Astrocyte (in vitro differentiated cells and primary cell): Measurements from ENCODE around the gene TMPRSS7. TPM values are rescaled to one million over a fixed set of nuclear protein-coding genes. Genes with fewer than 3 reads are reported as not detected.

Source experiments
- DNase-seq: peaks from one replicate; pipeline ENCODE4 v3.0.0-alpha.2; 2010; ENCODE audit warnings: low read depth
- FAIRE-seq: peaks from 2 replicates; lab custom pipeline; 2011; peaks lifted over from hg19 to GRCh38; lab: Jason Lieb, UNC
- H2AFZ ChIP-seq: 2 replicates; pipeline ENCODE4 v1.6.0; 2012; ENCODE audit warnings: low read depth, low read length, inconsistent platforms
- H3K27ac ChIP-seq: 2 replicates; pipeline ENCODE4 v1.5.1; 2011; ENCODE audit warnings: low read depth, low read length, inconsistent platforms
- H3K27me3 ChIP-seq: 2 replicates; pipeline ENCODE4 v1.6.0; 2011; ENCODE audit warnings: low read length, inconsistent platforms; ENCODE audit not compliant: insufficient read depth
- H3K36me3 ChIP-seq: 2 replicates; pipeline ENCODE4 v1.5.1; 2011; ENCODE audit warnings: low read length, inconsistent platforms; ENCODE audit not compliant: insufficient read depth
- H3K4me1 ChIP-seq: 2 replicates; pipeline ENCODE4 v1.5.1; 2011; ENCODE audit warnings: low read length, inconsistent platforms; ENCODE audit not compliant: insufficient read depth
- H3K4me2 ChIP-seq: 2 replicates; pipeline ENCODE4 v1.6.0; 2012; ENCODE audit warnings: low read length, inconsistent platforms
- H3K4me3 ChIP-seq: 2 replicates; pipeline ENCODE4 v1.5.1; 2011; ENCODE audit warnings: low read depth, mild to moderate bottlenecking, low read length, inconsistent platforms; ENCODE audit not compliant: insufficient read depth
- H3K79me2 ChIP-seq: 2 replicates; pipeline ENCODE4 v1.6.0; 2012; ENCODE audit warnings: mild to moderate bottlenecking, low read length, inconsistent platforms; ENCODE audit not compliant: insufficient read depth
- H3K9ac ChIP-seq: 2 replicates; pipeline ENCODE4 v1.6.0; 2012; ENCODE audit warnings: mild to moderate bottlenecking, low read length, inconsistent platforms
- H3K9me3 ChIP-seq: 2 replicates; pipeline ENCODE4 v1.5.1; 2012; ENCODE audit warnings: low read depth, mild to moderate bottlenecking, low read length, inconsistent platforms; ENCODE audit not compliant: insufficient read depth
- H4K20me1 ChIP-seq: 2 replicates; pipeline ENCODE4 v1.6.0; 2012; ENCODE audit warnings: low read length, inconsistent platforms; ENCODE audit not compliant: insufficient read depth
- H3K27ac Mint-ChIP-seq: one replicate; pipeline ENCODE4 v1.8.0; 2021; ENCODE audit warnings: mild to moderate bottlenecking, mixed read lengths; ENCODE audit not compliant: unreplicated experiment
- H3K27me3 Mint-ChIP-seq: one replicate; pipeline ENCODE4 v1.8.0; 2021; ENCODE audit warnings: low read depth, mixed read lengths; ENCODE audit not compliant: unreplicated experiment
- H3K36me3 Mint-ChIP-seq: one replicate; pipeline ENCODE4 v1.8.0; 2021; ENCODE audit warnings: low read depth, mixed read lengths; ENCODE audit not compliant: unreplicated experiment
- H3K4me1 Mint-ChIP-seq: one replicate; pipeline ENCODE4 v1.8.0; 2021; ENCODE audit warnings: low read depth, mixed read lengths; ENCODE audit not compliant: unreplicated experiment
- H3K4me3 Mint-ChIP-seq: one replicate; pipeline ENCODE4 v1.8.0; 2021; ENCODE audit warnings: mild to moderate bottlenecking, moderate library complexity, mixed read lengths; ENCODE audit not compliant: unreplicated experiment
- H3K9me3 Mint-ChIP-seq: one replicate; pipeline ENCODE4 v1.8.0; 2021; ENCODE audit warnings: mild to moderate bottlenecking, mixed read lengths; ENCODE audit not compliant: unreplicated experiment
- EZH2 ChIP-seq: IDR thresholded peaks from 2 replicates; pipeline ENCODE4 v1.6.1; 2012; ENCODE audit warnings: mild to moderate bottlenecking, low read length, inconsistent platforms; ENCODE audit not compliant: insufficient read depth
- total RNA-seq: library from RNA; stranded (reverse); gene quantifications from 2 replicates; pipeline ENCODE4 v1.2.1, GENCODE V29; 2021
- TF ChIP-seq, protein P1 (sequence below): IDR thresholded peaks from 2 replicates; pipeline ENCODE4 v1.5.1; 2011; ENCODE audit warnings: low read depth, mild to moderate bottlenecking, inconsistent platforms, low read length, moderate library complexity; ENCODE audit not compliant: insufficient read depth

The TMPRSS7 gene
- total RNA-seq, 1 donor from 2014 or later, result not detected

DNA sequence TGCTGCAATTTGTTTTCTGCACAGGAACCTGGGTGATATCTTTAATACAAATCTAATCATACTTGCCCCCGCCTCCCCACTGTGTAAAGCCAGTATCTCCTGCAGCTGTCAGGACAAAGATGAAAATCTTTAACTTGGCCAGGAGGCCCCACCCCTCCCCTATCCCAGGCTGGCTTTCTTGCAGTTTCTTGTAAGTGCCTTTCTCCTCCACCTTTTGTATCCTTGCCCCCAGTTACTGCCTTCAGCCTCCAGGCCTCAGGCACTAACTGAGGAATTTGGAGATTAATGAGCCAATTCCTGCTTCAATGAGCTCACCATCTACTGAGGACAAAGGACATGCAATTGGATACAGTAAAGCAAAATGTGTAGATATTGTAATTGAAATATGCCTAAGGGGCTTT lies 92.0 kb downstream of the TMPRSS7 start:
- Histone ChIP-seq H3K79me2 (no peaks in the 10 kb centered on the region), H3K4me1 (no peaks in the 10 kb centered on the region), H3K27me3 (no peaks in the 10 kb centered on the region), H3K4me3 (no peak overlapping the region), H3K9me3 (no peaks in the 10 kb centered on the region), H3K4me2 (no peak overlapping the region), H2AFZ (no peak overlapping the region), H3K9ac (no peak overlapping the region), H4K20me1 (no peaks in the 10 kb centered on the region), H3K36me3 (no peaks in the 10 kb centered on the region), H3K27ac (no peak overlapping the region)
- Mint-ChIP-seq H3K4me1 (peaks cover 2% of the 10 kb centered on the region), H3K27me3 (no peaks in the 10 kb centered on the region), H3K4me3 (no peak overlapping the region), H3K27ac (no peak overlapping the region), H3K9me3 (no peaks in the 10 kb centered on the region), H3K36me3 (peaks cover 19% of the 10 kb centered on the region)
- DNase-seq (no peak), FAIRE-seq (no peak)
- no peak for TF ChIP-seq EZH2
- TF ChIP-seq, protein P1, sequence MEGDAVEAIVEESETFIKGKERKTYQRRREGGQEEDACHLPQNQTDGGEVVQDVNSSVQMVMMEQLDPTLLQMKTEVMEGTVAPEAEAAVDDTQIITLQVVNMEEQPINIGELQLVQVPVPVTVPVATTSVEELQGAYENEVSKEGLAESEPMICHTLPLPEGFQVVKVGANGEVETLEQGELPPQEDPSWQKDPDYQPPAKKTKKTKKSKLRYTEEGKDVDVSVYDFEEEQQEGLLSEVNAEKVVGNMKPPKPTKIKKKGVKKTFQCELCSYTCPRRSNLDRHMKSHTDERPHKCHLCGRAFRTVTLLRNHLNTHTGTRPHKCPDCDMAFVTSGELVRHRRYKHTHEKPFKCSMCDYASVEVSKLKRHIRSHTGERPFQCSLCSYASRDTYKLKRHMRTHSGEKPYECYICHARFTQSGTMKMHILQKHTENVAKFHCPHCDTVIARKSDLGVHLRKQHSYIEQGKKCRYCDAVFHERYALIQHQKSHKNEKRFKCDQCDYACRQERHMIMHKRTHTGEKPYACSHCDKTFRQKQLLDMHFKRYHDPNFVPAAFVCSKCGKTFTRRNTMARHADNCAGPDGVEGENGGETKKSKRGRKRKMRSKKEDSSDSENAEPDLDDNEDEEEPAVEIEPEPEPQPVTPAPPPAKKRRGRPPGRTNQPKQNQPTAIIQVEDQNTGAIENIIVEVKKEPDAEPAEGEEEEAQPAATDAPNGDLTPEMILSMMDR, result no peak

DNA sequence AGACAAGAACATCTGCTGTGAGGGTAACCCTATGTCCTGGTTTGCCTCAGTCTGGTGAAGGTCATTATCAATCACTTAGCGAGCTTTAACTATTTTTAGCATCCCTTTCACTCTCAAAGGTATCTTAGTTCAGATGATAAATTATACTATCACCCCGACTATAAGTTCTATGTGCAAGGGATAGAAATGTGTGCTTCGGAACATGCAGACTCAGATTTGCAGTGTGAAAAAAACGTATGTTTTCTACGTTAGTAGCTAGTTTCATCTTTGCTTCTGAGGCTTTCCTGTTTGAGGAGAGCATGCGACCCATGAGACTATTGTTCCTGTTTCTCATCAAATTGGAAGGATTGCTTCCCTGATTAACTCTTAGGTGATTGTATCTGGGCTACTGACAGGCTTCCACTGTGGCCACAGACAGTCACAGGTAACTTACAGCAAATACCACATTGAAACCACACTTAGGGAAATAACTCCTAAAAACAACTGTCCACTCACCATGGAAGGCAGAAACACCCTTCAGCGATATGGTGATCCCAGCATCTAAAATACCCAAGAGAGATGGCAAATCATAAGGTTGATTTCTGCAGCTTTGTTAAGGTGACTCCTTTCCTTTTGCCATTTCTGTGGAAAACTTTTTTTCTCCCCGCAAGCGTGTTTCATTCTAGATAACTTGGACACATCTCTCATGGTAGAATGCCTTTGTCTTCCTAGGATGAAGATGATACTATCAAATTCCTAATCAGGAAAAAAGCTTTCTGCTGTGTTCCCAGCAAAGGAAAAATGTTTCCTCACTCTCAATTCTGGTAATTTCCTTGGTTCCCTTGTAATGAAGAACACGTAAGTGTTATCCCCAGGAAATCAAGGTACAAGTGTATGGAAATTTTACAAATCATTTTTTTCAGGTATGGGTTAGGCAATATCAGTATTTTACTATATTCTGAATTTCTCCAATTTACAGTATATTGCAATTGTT lies 93.3 kb downstream of the TMPRSS7 start:
- Histone ChIP-seq H4K20me1 (no peaks in the 10 kb centered on the region), H3K4me2 (no peak overlapping the region), H2AFZ (no peak overlapping the region), H3K4me1 (no peaks in the 10 kb centered on the region), H3K9me3 (no peaks in the 10 kb centered on the region), H3K79me2 (no peaks in the 10 kb centered on the region), H3K9ac (no peak overlapping the region), H3K36me3 (no peaks in the 10 kb centered on the region), H3K4me3 (no peak overlapping the region), H3K27me3 (no peaks in the 10 kb centered on the region), H3K27ac (no peak overlapping the region)
- H3K27me3 Mint-ChIP-seq, result no peaks in the 10 kb centered on the region
- H3K4me1 Mint-ChIP-seq, result peaks cover 2% of the 10 kb centered on the region
- H3K27ac Mint-ChIP-seq, result no peak overlapping the region
- peaks cover 17% of the 10 kb centered on the region for H3K36me3 Mint-ChIP-seq
- H3K9me3 Mint-ChIP-seq, result no peaks in the 10 kb centered on the region
- DNase-seq (no peak), FAIRE-seq (no peak)
- H3K4me3 Mint-ChIP-seq, result no peak overlapping the region
- TF ChIP-seq, protein P1, result no peak
- TF ChIP-seq EZH2, result no peak
